HepG2 (cell line): ENCODE results near the gene RESP18. TPM values are rescaled to one million over a fixed set of nuclear protein-coding genes. Genes with fewer than 3 reads are reported as not detected.

Experiments
- FOXM1 ChIP-seq: sonication (generic); formaldehyde crosslinking; IDR thresholded peaks from 2 replicates; pipeline ENCODE4 v1.5.0; 2020; ENCODE audit warnings: missing genetic modification reagents
- GPN1 ChIP-seq: sonication (generic); formaldehyde crosslinking; IDR thresholded peaks from 2 replicates; pipeline ENCODE4 v1.5.1; 2020; ENCODE audit warnings: missing genetic modification reagents, borderline replicate concordance
- HES4 ChIP-seq: sonication (generic); formaldehyde crosslinking; IDR thresholded peaks from 2 replicates; pipeline ENCODE4 v1.9.0; 2021; ENCODE audit warnings: mild to moderate bottlenecking, missing genetic modification reagents, borderline replicate concordance
- PHF21A ChIP-seq: sonication (generic); formaldehyde crosslinking; IDR thresholded peaks from 2 replicates; pipeline ENCODE4 v1.5.0; 2020; ENCODE audit warnings: mild to moderate bottlenecking, missing genetic modification reagents
- SRSF1 ChIP-seq: fragments of 200-400 bp; formaldehyde crosslinking; optimal IDR thresholded peaks from 2 replicates; pipeline ENCODE3; 2017; ENCODE audit warnings: mild to moderate bottlenecking, low read depth, low read length, moderate library complexity
- ZFYVE20 ChIP-seq: sonication (generic); formaldehyde crosslinking; IDR thresholded peaks from 2 replicates; pipeline ENCODE4 v1.8.0; 2023; ENCODE audit warnings: low read depth, mild to moderate bottlenecking, moderate library complexity, missing genetic modification reagents, borderline replicate concordance
- ZNF251 ChIP-seq: sonication (generic); formaldehyde crosslinking; IDR thresholded peaks from 2 replicates; pipeline ENCODE4 v1.9.0; 2021; ENCODE audit warnings: mild to moderate bottlenecking, missing genetic modification reagents
- ZNF598 ChIP-seq: sonication (generic); formaldehyde crosslinking; IDR thresholded peaks from 2 replicates; pipeline ENCODE4 v1.5.1; 2020; ENCODE audit warnings: mild to moderate bottlenecking, missing genetic modification reagents, borderline replicate concordance
- polyA plus RNA-seq, 8 experiments: library from polyadenylated mRNA; depleted of rRNA in 3 of 8; stranded (reverse) in 7 of 8; unstranded in 1 of 8; fragments of >200 nt; fragmentation: Illumina TruSeq in 4 of 8; extraction: Trizol in 4 of 8; gene quantifications; 2 replicates each; pipeline versions ENCODE4 v1.2.1 to v1.2.3, GENCODE V29; 2011 to 2016; ENCODE audit warnings: low read depth in 4 of 8, missing spikeins in 1 of 8, mixed read lengths in 1 of 8; ENCODE audit not compliant: insufficient read depth in 1 of 8
- total RNA-seq, 5 experiments: library from RNA; depleted of rRNA; stranded (reverse); fragments of >200 nt; fragmentation: Illumina TruSeq; extraction: Trizol; gene quantifications; 2 replicates each; pipeline ENCODE4 v1.2.3, GENCODE V29; 2016; ENCODE audit warnings: low read depth in 1 of 5
- TF ChIP-seq, protein P1 (sequence below): sonication (generic); formaldehyde crosslinking; IDR thresholded peaks from 2 replicates; pipeline ENCODE4 v1.4.0; 2020; ENCODE audit warnings: missing genetic modification reagents, borderline replicate concordance
- TF ChIP-seq, protein P2 (sequence below): IDR thresholded peaks from 2 replicates; pipeline ENCODE4 v1.6.1; 2016; ENCODE audit warnings: missing compliant biosample characterization, missing genetic modification reagents, borderline replicate concordance
- TF ChIP-seq, protein P3 (sequence below): sonication (generic); formaldehyde crosslinking; IDR thresholded peaks from 2 replicates; pipeline ENCODE4 v1.4.0; 2020; ENCODE audit warnings: missing genetic modification reagents
- TF ChIP-seq, protein P4 (sequence below): sonication (generic); formaldehyde crosslinking; IDR thresholded peaks from 2 replicates; pipeline ENCODE4 v1.4.0; 2020; ENCODE audit warnings: missing genetic modification reagents

Gene RESP18
- total and polyA plus RNA-seq, 2 of the 13 experiments (the other 11 are each of a cell fraction or from before 2014, with no cell fraction given), result not detected

DNA sequence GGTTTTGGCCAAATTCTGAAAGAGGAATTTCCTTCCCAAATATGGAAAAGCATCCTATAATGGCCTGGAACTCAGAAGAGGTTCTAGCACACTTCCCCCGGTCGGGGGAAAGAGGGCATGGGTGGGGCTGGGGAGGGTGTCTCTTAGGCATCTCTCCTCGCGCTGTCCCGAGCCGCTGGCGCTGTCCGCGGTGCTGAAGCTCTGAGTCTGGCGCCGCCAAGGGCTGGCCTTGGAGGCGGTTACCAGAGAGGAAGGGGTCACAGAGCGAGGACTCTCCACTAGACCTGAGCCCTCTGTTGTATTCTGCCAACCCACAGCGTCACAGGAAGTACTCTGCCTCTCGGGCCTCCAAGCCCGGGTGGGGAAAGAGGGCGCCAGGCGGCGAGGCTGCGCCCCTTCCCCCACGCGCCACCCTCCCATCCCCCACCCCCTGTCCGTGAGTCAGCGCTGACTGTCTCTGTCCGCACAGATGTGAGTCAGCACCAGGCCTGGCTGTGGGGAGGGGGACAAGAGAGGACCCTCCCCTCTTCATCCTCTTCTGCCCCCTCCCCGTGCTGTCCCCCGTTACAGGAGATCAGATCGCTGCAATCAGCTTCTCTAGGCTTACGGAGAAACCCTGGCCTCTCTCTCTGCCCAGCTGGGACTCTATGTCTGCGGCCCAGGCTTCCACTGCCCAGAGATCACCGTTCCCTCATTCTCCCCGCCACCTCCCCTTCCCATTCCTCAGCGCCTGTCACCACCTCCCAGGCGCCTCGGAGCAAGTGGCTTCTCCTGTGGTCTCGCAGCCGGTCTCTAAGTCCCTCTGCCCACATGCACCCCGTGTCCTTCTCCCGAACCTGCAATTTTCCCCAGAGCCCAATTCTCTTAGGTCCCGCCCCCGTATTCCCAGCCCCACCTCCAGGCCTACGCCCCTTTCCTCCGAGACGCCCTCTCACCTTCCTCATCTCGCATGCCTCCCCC, 24.1 kb downstream of the RESP18 start (continued):
- TF ChIP-seq, protein P1, sequence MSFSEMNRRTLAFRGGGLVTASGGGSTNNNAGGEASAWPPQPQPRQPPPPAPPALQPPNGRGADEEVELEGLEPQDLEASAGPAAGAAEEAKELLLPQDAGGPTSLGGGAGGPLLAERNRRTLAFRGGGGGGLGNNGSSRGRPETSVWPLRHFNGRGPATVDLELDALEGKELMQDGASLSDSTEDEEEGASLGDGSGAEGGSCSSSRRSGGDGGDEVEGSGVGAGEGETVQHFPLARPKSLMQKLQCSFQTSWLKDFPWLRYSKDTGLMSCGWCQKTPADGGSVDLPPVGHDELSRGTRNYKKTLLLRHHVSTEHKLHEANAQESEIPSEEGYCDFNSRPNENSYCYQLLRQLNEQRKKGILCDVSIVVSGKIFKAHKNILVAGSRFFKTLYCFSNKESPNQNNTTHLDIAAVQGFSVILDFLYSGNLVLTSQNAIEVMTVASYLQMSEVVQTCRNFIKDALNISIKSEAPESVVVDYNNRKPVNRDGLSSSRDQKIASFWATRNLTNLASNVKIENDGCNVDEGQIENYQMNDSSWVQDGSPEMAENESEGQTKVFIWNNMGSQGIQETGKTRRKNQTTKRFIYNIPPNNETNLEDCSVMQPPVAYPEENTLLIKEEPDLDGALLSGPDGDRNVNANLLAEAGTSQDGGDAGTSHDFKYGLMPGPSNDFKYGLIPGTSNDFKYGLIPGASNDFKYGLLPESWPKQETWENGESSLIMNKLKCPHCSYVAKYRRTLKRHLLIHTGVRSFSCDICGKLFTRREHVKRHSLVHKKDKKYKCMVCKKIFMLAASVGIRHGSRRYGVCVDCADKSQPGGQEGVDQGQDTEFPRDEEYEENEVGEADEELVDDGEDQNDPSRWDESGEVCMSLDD (CRISPR knock-in tag), result peak; percentile 94
- TF ChIP-seq, protein P2, sequence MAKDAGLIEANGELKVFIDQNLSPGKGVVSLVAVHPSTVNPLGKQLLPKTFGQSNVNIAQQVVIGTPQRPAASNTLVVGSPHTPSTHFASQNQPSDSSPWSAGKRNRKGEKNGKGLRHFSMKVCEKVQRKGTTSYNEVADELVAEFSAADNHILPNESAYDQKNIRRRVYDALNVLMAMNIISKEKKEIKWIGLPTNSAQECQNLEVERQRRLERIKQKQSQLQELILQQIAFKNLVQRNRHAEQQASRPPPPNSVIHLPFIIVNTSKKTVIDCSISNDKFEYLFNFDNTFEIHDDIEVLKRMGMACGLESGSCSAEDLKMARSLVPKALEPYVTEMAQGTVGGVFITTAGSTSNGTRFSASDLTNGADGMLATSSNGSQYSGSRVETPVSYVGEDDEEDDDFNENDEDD (CRISPR knock-in tag), result peak; percentile 49; the same call in 1 of the 2 replicates
- TF ChIP-seq, protein P3, sequence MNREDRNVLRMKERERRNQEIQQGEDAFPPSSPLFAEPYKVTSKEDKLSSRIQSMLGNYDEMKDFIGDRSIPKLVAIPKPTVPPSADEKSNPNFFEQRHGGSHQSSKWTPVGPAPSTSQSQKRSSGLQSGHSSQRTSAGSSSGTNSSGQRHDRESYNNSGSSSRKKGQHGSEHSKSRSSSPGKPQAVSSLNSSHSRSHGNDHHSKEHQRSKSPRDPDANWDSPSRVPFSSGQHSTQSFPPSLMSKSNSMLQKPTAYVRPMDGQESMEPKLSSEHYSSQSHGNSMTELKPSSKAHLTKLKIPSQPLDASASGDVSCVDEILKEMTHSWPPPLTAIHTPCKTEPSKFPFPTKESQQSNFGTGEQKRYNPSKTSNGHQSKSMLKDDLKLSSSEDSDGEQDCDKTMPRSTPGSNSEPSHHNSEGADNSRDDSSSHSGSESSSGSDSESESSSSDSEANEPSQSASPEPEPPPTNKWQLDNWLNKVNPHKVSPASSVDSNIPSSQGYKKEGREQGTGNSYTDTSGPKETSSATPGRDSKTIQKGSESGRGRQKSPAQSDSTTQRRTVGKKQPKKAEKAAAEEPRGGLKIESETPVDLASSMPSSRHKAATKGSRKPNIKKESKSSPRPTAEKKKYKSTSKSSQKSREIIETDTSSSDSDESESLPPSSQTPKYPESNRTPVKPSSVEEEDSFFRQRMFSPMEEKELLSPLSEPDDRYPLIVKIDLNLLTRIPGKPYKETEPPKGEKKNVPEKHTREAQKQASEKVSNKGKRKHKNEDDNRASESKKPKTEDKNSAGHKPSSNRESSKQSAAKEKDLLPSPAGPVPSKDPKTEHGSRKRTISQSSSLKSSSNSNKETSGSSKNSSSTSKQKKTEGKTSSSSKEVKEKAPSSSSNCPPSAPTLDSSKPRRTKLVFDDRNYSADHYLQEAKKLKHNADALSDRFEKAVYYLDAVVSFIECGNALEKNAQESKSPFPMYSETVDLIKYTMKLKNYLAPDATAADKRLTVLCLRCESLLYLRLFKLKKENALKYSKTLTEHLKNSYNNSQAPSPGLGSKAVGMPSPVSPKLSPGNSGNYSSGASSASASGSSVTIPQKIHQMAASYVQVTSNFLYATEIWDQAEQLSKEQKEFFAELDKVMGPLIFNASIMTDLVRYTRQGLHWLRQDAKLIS (CRISPR knock-in tag), result no peak
- TF ChIP-seq HES4 (CRISPR knock-in tag), result peak; percentile 98
- no peak for TF ChIP-seq ZNF598 (CRISPR knock-in tag)
- no peak for TF ChIP-seq SRSF1
- TF ChIP-seq PHF21A, result no peak
- TF ChIP-seq, protein P4, sequence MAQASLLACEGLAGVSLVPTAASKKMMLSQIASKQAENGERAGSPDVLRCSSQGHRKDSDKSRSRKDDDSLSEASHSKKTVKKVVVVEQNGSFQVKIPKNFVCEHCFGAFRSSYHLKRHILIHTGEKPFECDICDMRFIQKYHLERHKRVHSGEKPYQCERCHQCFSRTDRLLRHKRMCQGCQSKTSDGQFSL, result peak; percentile 65; the same call in 1 of the 2 replicates
- peak; percentile 88 for TF ChIP-seq ZFYVE20 (CRISPR knock-in tag)
- peak; percentile 97 for TF ChIP-seq GPN1 (CRISPR knock-in tag)
- TF ChIP-seq ZNF251, result peak; percentile 89; the same call in 1 of the 2 replicates
- peak; percentile 83 for TF ChIP-seq FOXM1
